CD14-positive monocyte (primary cell): ENCODE results near the gene ENPP5. TPM values are rescaled to one million over a fixed set of nuclear protein-coding genes. Genes with fewer than 3 reads are reported as not detected.

Source experiments
- DNase-seq, 3 donors: peaks; one replicate each; pipeline ENCODE4 v3.0.0-alpha.2; 2011 to 2022
- H2AFZ ChIP-seq: 2 replicates; pipeline ENCODE4 v1.6.0; 2012; ENCODE audit warnings: mild to moderate bottlenecking, low read depth, low read length, inconsistent platforms; ENCODE audit not compliant: insufficient read depth, poor library complexity, severe bottlenecking
- H3K27ac ChIP-seq, 2 donors: 1 replicate in 1 of 2; 2 replicates in 1 of 2; pipeline ENCODE4 v1.5.1; 2012 to 2013; ENCODE audit warnings: low read length in 2 of 2, control low read depth in 1 of 2, inconsistent platforms in 1 of 2, low read depth in 1 of 2, mild to moderate bottlenecking in 1 of 2
- H3K27me3 ChIP-seq, 2 donors: one replicate each; pipeline versions ENCODE4 v1.6.0 to v1.6.1; 2011 to 2013; ENCODE audit warnings: low read length in 2 of 2; ENCODE audit not compliant: control insufficient read depth in 2 of 2, insufficient read depth in 2 of 2
- H3K36me3 ChIP-seq, 2 donors: replicated peaks in 1 of 2; 1 replicate in 1 of 2; 2 replicates in 1 of 2; pipeline versions ENCODE4 v1.5.1 to v1.6.1; 2012 to 2013; ENCODE audit warnings: low read length in 2 of 2, control low read depth in 1 of 2, inconsistent platforms in 1 of 2, mild to moderate bottlenecking in 1 of 2; ENCODE audit not compliant: insufficient read depth in 2 of 2, control insufficient read depth in 1 of 2
- H3K4me1 ChIP-seq, 2 donors: 1 replicate in 1 of 2; 2 replicates in 1 of 2; pipeline versions ENCODE4 v1.5.1 to v1.6.1; 2012 to 2013; ENCODE audit warnings: low read length in 2 of 2, control low read depth in 1 of 2, inconsistent platforms in 1 of 2, mild to moderate bottlenecking in 1 of 2, moderate library complexity in 1 of 2; ENCODE audit not compliant: insufficient read depth in 2 of 2, control insufficient read depth in 1 of 2
- H3K4me2 ChIP-seq: replicated peaks from 2 replicates; pipeline ENCODE3; 2012; ENCODE audit warnings: low read length, moderate library complexity, mild to moderate bottlenecking; ENCODE audit not compliant: poor library complexity, severe bottlenecking; ENCODE audit errors: extremely low read depth
- H3K4me3 ChIP-seq, 3 experiments: fragments of 200-600 bp in 1 of 3; sonication (generic) in 1 of 3; replicated peaks in 1 of 3; 1 replicate in 2 of 3; 2 replicates in 1 of 3; pipeline ENCODE4 v1.5.1; 2011 to 2013; ENCODE audit warnings: low read length in 3 of 3, mild to moderate bottlenecking in 3 of 3, control low read depth in 2 of 3, low read depth in 2 of 3, inconsistent platforms in 1 of 3, moderate library complexity in 1 of 3
- H3K79me2 ChIP-seq: 2 replicates; pipeline ENCODE4 v1.6.0; 2012; ENCODE audit warnings: mild to moderate bottlenecking, control low read depth, inconsistent platforms, low read length, moderate library complexity; ENCODE audit not compliant: insufficient read depth
- H3K9ac ChIP-seq: 2 replicates; pipeline ENCODE4 v1.6.0; 2017; ENCODE audit warnings: low read length, mild to moderate bottlenecking; ENCODE audit not compliant: insufficient read depth, poor library complexity, severe bottlenecking
- H3K9me3 ChIP-seq, 2 donors: replicated peaks in 1 of 2; 1 replicate in 1 of 2; 2 replicates in 1 of 2; pipeline versions ENCODE4 v1.5.1 to v1.6.1; 2012 to 2013; ENCODE audit warnings: low read length in 2 of 2, control low read depth in 1 of 2; ENCODE audit not compliant: control insufficient read depth in 1 of 2, insufficient read depth in 1 of 2
- H4K20me1 ChIP-seq: 2 replicates; pipeline ENCODE4 v1.6.0; 2012; ENCODE audit warnings: mild to moderate bottlenecking, low read length, control low read depth, moderate library complexity; ENCODE audit not compliant: insufficient read depth
- H3K27ac Mint-ChIP-seq, 7 donors: one replicate each; pipeline ENCODE4 v1.8.0; 2020; ENCODE audit warnings: mild to moderate bottlenecking in 7 of 7, mixed read lengths in 7 of 7, moderate library complexity in 6 of 7, inconsistent platforms in 2 of 7
- H3K27me3 Mint-ChIP-seq, 3 donors: one replicate each; pipeline ENCODE4 v1.8.0; 2021 to 2022; ENCODE audit warnings: low read depth in 3 of 3, mild to moderate bottlenecking in 3 of 3, mixed read lengths in 3 of 3, moderate library complexity in 3 of 3, inconsistent platforms in 1 of 3
- H3K36me3 Mint-ChIP-seq, 2 donors: one replicate each; pipeline ENCODE4 v1.8.0; 2020; ENCODE audit warnings: mixed read lengths in 2 of 2, inconsistent platforms in 1 of 2, mild to moderate bottlenecking in 1 of 2
- H3K4me1 Mint-ChIP-seq: one replicate; pipeline ENCODE4 v1.8.0; 2020; ENCODE audit warnings: mild to moderate bottlenecking, mixed read lengths
- H3K4me3 Mint-ChIP-seq, 2 donors: one replicate each; pipeline ENCODE4 v1.8.0; 2020; ENCODE audit warnings: mild to moderate bottlenecking in 2 of 2, mixed read lengths in 2 of 2, moderate library complexity in 1 of 2
- H3K9me3 Mint-ChIP-seq, 7 donors: one replicate each; pipeline ENCODE4 v1.8.0; 2020 to 2022; ENCODE audit warnings: mixed read lengths in 7 of 7, mild to moderate bottlenecking in 6 of 7, moderate library complexity in 6 of 7, inconsistent platforms in 2 of 7
- WGBS: methylation state at CpG from one replicate; pipeline ENCODE4 v1.1.5; 2013; ENCODE audit warnings: missing lambda C conversion rate; ENCODE audit not compliant: insufficient coverage; 5-methylcytosine and 5-hydroxymethylcytosine counted together
- intact Hi-C, 2 donors: fragments of 100-400 bp; cut with micrococcal nuclease; formaldehyde crosslinking; loops; one replicate each; pipeline versions ENCODE4 v1.15.0 to v1.15.1; 2023
- polyA plus RNA-seq, 3 donors: library from polyadenylated mRNA; depleted of rRNA in 1 of 3; unstranded in 2 of 3; stranded (reverse) in 1 of 3; fragments of 300-500 nt in 2 of 3; fragments of >200 nt in 1 of 3; fragmentation: Illumina TruSeq in 2 of 3; gene quantifications; 1 replicate in 2 of 3; 2 replicates in 1 of 3; pipeline ENCODE4 v1.2.3, GENCODE V29; 2012 to 2021
- TF ChIP-seq, protein P1 (sequence below): fragments of 200-600 bp; IDR thresholded peaks from one replicate; pipeline ENCODE4 v1.8.0; 2022; ENCODE audit warnings: antibody characterized with exemption, mild to moderate bottlenecking

The ENPP5 gene
- polyA plus RNA-seq, 3 donors = not detected

DNA sequence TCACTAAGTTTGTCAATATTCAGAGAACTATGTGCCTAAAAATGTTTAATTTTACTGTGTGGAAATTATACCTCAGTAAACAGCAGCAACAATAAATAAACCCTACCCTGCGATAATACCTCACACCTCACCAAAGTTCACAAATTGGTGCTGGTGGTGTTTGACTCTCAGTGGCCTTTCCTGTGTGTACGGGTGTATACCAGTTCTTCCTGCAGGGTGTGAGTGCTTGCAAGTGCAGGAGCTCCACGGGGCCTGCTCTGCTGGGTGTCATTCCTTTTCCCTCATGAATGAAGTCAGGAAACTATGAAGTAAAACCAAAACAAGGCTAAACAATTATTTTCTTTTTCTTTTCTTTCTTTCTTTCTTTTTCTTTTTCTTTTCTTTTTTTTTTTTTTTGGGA, 4.1 kb upstream of the ENPP5 start:
- intact Hi-C loops = no loop called here
- peaks cover 11% of the 10 kb centered on the region in 2 donors for H3K4me1 ChIP-seq
- no peak overlapping the region for H3K9ac ChIP-seq
- H3K27ac Mint-ChIP-seq = no peak overlapping the region
- no peaks in the 10 kb centered on the region for H3K36me3 ChIP-seq
- H3K27ac ChIP-seq = no peak overlapping the region
- no CpG with 5 or more reads among the region's 3 CpGs for WGBS
- TF ChIP-seq, protein P1, sequence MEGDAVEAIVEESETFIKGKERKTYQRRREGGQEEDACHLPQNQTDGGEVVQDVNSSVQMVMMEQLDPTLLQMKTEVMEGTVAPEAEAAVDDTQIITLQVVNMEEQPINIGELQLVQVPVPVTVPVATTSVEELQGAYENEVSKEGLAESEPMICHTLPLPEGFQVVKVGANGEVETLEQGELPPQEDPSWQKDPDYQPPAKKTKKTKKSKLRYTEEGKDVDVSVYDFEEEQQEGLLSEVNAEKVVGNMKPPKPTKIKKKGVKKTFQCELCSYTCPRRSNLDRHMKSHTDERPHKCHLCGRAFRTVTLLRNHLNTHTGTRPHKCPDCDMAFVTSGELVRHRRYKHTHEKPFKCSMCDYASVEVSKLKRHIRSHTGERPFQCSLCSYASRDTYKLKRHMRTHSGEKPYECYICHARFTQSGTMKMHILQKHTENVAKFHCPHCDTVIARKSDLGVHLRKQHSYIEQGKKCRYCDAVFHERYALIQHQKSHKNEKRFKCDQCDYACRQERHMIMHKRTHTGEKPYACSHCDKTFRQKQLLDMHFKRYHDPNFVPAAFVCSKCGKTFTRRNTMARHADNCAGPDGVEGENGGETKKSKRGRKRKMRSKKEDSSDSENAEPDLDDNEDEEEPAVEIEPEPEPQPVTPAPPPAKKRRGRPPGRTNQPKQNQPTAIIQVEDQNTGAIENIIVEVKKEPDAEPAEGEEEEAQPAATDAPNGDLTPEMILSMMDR = no peak
- H3K9me3 Mint-ChIP-seq = peaks cover 0 to 3% (median 0%) of the 10 kb centered on the region in 7 donors
- H3K36me3 Mint-ChIP-seq = no peaks in the 10 kb centered on the region
- H3K4me3 Mint-ChIP-seq = no peak overlapping the region
- H3K27me3 ChIP-seq = peaks cover 6 to 18% of the 10 kb centered on the region in 2 donors
- H3K79me2 ChIP-seq = no peaks in the 10 kb centered on the region
- no peak overlapping the region for H2AFZ ChIP-seq
- H3K9me3 ChIP-seq = no peaks in the 10 kb centered on the region
- H3K4me2 ChIP-seq = no peak overlapping the region
- no peak overlapping the region for H3K4me3 ChIP-seq
- H3K4me1 Mint-ChIP-seq = peaks cover 12% of the 10 kb centered on the region
- DNase-seq = no peak
- H4K20me1 ChIP-seq = no peaks in the 10 kb centered on the region
- H3K27me3 Mint-ChIP-seq = peaks cover 11 to 25% (median 19%) of the 10 kb centered on the region in 3 donors

DNA sequence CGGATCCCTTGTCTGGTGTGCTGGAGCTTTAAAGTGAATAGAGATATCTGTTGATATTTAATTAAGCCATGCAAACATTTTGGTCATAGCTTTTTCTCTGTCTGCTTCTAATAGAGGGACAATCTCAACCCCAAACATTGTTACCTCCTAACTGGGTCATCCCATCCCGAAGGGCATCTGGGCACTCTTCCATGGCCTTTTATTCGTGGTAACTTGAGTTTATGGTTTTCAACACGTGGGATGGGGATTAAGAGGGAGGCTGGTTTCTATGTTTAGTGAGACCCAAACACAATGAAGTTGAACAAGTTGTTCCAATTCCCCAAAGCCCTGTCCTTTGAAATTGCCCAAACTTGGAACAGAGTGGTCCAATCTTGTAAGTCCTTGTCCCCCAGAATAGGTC, 1.4 kb upstream of the ENPP5 start:
- H3K27ac Mint-ChIP-seq = no peak overlapping the region
- no peaks in the 10 kb centered on the region for H4K20me1 ChIP-seq
- no peak overlapping the region for H3K4me2 ChIP-seq
- no peak overlapping the region for H3K4me3 Mint-ChIP-seq
- H2AFZ ChIP-seq = no peak overlapping the region
- peaks cover 6 to 19% of the 10 kb centered on the region in 2 donors for H3K27me3 ChIP-seq
- peaks cover 12 to 34% (median 27%) of the 10 kb centered on the region in 3 donors for H3K27me3 Mint-ChIP-seq
- peaks cover 12% of the 10 kb centered on the region for H3K4me1 Mint-ChIP-seq
- 100% methylated on average over 1 of the region's 4 CpGs for WGBS
- TF ChIP-seq, protein P1 = no peak
- no peak overlapping the region for H3K27ac ChIP-seq
- no peak for DNase-seq
- H3K79me2 ChIP-seq = no peaks in the 10 kb centered on the region
- H3K9ac ChIP-seq = no peak overlapping the region
- no peaks in the 10 kb centered on the region for H3K36me3 Mint-ChIP-seq
- peaks cover 11% of the 10 kb centered on the region in 2 donors for H3K4me1 ChIP-seq
- H3K4me3 ChIP-seq = no peak overlapping the region
- peaks cover 0 to 6% (median 0%) of the 10 kb centered on the region in 7 donors for H3K9me3 Mint-ChIP-seq
- no peaks in the 10 kb centered on the region for H3K36me3 ChIP-seq
- intact Hi-C loops = no loop called here
- no peaks in the 10 kb centered on the region for H3K9me3 ChIP-seq
